HL-60 (cell line): ENCODE results near the gene RFTN1.
A peak's percentile ranks its signal among the peaks of the same experiment; 100 is the strongest.

ENCODE experiments used
- DNase-seq, 2 experiments: peaks; one replicate each; pipeline ENCODE4 v3.0.0-alpha.2; 2010 to 2020; ENCODE audit warnings: low read depth in 1 of 2, low spot score in 1 of 2
- H3K27ac ChIP-seq: fragments of 250-450 bp; sonication (Bioruptor Pico); replicated peaks from 2 replicates; pipeline ENCODE4 v1.5.1; 2020; ENCODE audit warnings: mild to moderate bottlenecking, moderate library complexity
- H3K27me3 ChIP-seq: fragments of 250-450 bp; sonication (Bioruptor Pico); 2 replicates; pipeline ENCODE4 v1.5.1; 2021; ENCODE audit warnings: mild to moderate bottlenecking, moderate library complexity; ENCODE audit not compliant: insufficient read depth, poor library complexity, severe bottlenecking
- H3K4me3 ChIP-seq: replicated peaks from 2 replicates; pipeline ENCODE4 v1.5.1; 2011; ENCODE audit warnings: mild to moderate bottlenecking, control low read depth, low read length; ENCODE audit not compliant: insufficient read depth
- CTCF ChIP-seq: IDR thresholded peaks from one replicate; pipeline ENCODE4 v1.5.1; 2011; ENCODE audit warnings: low read length, control low read depth, inconsistent platforms; ENCODE audit not compliant: insufficient read depth
- GABPA ChIP-seq: IDR thresholded peaks from 2 replicates; pipeline ENCODE4 v1.6.1; 2012; ENCODE audit warnings: low read depth
- POLR2AphosphoS5 ChIP-seq: IDR thresholded peaks from 2 replicates; pipeline ENCODE4 v1.6.1; 2012; ENCODE audit warnings: low read depth
- REST ChIP-seq: IDR thresholded peaks from 2 replicates; pipeline ENCODE4 v1.6.1; 2012; ENCODE audit warnings: low read depth; ENCODE audit not compliant: insufficient replicate concordance
- SPI1 ChIP-seq: IDR thresholded peaks from 2 replicates; pipeline ENCODE4 v1.6.1; 2012; ENCODE audit warnings: low read depth, mild to moderate bottlenecking, borderline replicate concordance

RFTN1 gene

GRCh38 chr3:16462679-16463078 is 50.8 kb downstream of the RFTN1 start:
- Histone ChIP-seq H3K4me3 (no peak overlapping the region), H3K27ac (no peak overlapping the region), H3K27me3 (no peaks in the 10 kb centered on the region)
- DNase-seq = peak in 1 of 2 experiments; percentile 4
- no peak for TF ChIP-seq POLR2AphosphoS5
- TF ChIP-seq CTCF = no peak
- TF ChIP-seq GABPA = no peak
- no peak for TF ChIP-seq SPI1
- no peak for TF ChIP-seq REST

DNA sequence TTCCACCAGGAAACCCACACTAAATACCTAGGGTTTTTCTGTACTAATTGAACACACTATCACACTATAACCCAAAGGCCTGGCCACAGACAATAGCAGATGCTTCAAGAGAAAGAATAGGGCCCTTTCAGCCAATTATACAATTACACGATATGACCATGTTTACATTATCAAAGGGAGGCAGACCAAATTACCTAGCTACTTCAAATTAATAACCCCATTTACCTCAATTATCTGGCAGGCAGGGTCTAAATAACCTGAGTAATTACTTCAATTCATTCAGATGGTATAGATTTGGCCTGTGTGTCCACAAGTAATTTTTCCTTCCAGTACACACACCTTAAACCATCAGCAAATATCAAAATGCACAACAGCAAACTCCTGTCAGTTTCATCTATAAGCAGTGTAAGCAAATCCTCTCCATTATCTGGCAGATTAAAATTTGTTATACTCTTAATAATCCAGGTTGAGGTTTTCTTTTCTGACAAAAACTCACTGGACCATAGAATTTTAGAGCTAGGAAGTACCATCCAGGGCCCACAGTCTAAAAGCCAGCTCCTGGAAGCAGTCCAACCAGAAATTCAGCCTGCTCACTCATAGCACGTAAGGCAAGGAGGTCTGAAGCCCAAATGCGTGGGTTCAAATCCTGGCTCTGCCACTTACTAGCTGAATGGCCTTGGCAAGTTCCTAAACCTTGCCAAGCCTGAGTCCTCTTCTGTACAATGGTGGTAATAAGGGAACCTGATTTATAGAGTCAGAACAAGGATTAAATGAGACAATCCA is 51.8 kb downstream of the RFTN1 start:
- TF ChIP-seq GABPA (no peak), POLR2AphosphoS5 (no peak), SPI1 (no peak), CTCF (no peak), REST (no peak)
- Histone ChIP-seq H3K4me3 (no peak overlapping the region), H3K27me3 (no peaks in the 10 kb centered on the region), H3K27ac (no peak overlapping the region)
- DNase-seq = no peak

GRCh38 chr3:16460886-16461285 is 52.6 kb downstream of the RFTN1 start:
- DNase-seq = no peak
- H3K27me3 ChIP-seq = no peaks in the 10 kb centered on the region
- TF ChIP-seq SPI1 (no peak), GABPA (no peak), CTCF (no peak)
- no peak overlapping the region for H3K4me3 ChIP-seq
- no peak overlapping the region for H3K27ac ChIP-seq

- TF ChIP-seq GABPA (no peak), CTCF (no peak), SPI1 (no peak), POLR2AphosphoS5 (no peak), REST (no peak)
- Histone ChIP-seq H3K27me3 (no peaks in the 10 kb centered on the region), H3K4me3 (no peak overlapping the region), H3K27ac (no peak overlapping the region)
- no peak for DNase-seq
Observed at GRCh38 chr3:16460273-16460672, 53.2 kb downstream of the RFTN1 start.
